Erythroblast (primary cell): ENCODE data around the gene HOXD9.

ENCODE experiments used
- GATA1 ChIP-seq: IDR thresholded peaks from 2 replicates; pipeline ENCODE4 v1.6.1; 2011; ENCODE audit warnings: low read depth, mild to moderate bottlenecking, control low read depth, low read length, moderate library complexity
- POLR2A ChIP-seq: IDR thresholded peaks from 2 replicates; pipeline ENCODE4 v1.6.1; 2011; ENCODE audit warnings: mild to moderate bottlenecking, low read length

DNA sequence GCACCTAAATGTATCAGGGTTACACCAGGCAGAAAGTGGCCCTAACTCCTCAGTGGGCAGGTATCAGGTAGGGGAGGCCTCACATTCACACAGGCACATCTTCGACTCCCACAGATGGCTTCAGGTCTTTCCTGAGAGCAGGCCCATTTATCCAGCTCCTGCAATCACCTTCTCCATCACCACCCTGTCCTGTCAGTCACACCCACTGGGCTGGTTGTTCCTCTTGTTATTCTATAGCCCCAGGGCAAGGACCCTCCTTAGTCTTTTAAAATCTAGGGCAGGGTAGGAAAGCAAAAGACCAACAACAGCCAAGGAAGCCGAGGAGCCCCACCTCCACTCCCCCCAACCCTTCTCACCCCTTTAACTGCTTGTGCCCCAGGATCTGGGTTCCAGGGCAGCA is 19.8 kb downstream of the HOXD9 start:
- TF ChIP-seq POLR2A, result no peak
- TF ChIP-seq GATA1, result no peak
